Measurements from ENCODE around the gene ZBTB12. TPM values are rescaled to one million over a fixed set of nuclear protein-coding genes. Genes with fewer than 3 reads are reported as not detected.

ZBTB12 gene
- total and polyA plus RNA-seq, 2 of the 8 experiments (the other 6 are each of a cell fraction or from before 2014, with no cell fraction given) = 20.7 to 40.8 TPM

GRCh38 chr6:31876357-31876756 is 25.5 kb downstream of the ZBTB12 start:
- Histone ChIP-seq H2BK15ac (ENCODE audit: low read length) (no peak overlapping the region), H3K18ac (ENCODE audit: extremely low read depth, low read length) (no peak overlapping the region), H2AFZ (ENCODE audit: low read length) (no peak overlapping the region), H4K91ac (replicated peaks; ENCODE audit: insufficient read length, low read length) (no peak overlapping the region), H3K23me2 (ENCODE audit: low read depth, low read length) (no peaks in the 10 kb centered on the region; the same call in 1 of the 2 replicates), H3K14ac (ENCODE audit: insufficient read length) (no peak overlapping the region), H3K4me3 (ENCODE audit: extremely low read depth in 1 of 4, insufficient read depth in 2 of 4, low read depth in 3 of 4, low read length in 4 of 4) (no peak overlapping the region), H3K23ac (ENCODE audit: insufficient read length) (no peak overlapping the region), H4K20me1 (replicated peaks in 1 of 2; ENCODE audit: control insufficient read depth in 1 of 2, insufficient read depth in 2 of 2, low read length in 2 of 2) (peaks cover 1 to 9% of the 10 kb centered on the region in 2 experiments), H3K4me1 (replicated peaks in 1 of 4; ENCODE audit: control insufficient read depth in 3 of 4, insufficient read depth in 4 of 4, low read length in 3 of 4) (peaks cover 0 to 13% (median under 1%) of the 10 kb centered on the region in 4 experiments; a peak in 2 of 7 replicates), H3K9me3 (ENCODE audit: insufficient read depth in 2 of 2, low read depth in 1 of 2, low read length in 1 of 2) (no peaks in the 10 kb centered on the region), H3K27me3 (replicated peaks in 1 of 4; ENCODE audit: control insufficient read depth in 3 of 4, extremely low read depth in 1 of 4, insufficient read depth in 3 of 4, low read length in 3 of 4) (no peaks in the 10 kb centered on the region), H3K36me3 (ENCODE audit: control insufficient read depth in 2 of 4, insufficient read depth in 4 of 4, low read length in 3 of 4) (peaks cover 9 to 18% (median 18%) of the 10 kb centered on the region in 4 experiments; a peak in 6 of 8 replicates), H3K79me1 (ENCODE audit: low read depth, low read length) (no peaks in the 10 kb centered on the region; the same call in 1 of the 2 replicates), H3K79me2 (ENCODE audit: control insufficient read depth in 1 of 2, insufficient read depth in 2 of 2, low read length in 2 of 2) (no peaks in the 10 kb centered on the region), H2BK120ac (replicated peaks; ENCODE audit: low read depth, low read length) (no peak overlapping the region), H2BK12ac (ENCODE audit: low read depth, low read length) (no peak overlapping the region), H2BK20ac (ENCODE audit: low read length) (no peak overlapping the region), H3K9ac (replicated peaks in 1 of 4; ENCODE audit: extremely low read depth in 1 of 4, low read depth in 3 of 4, low read length in 3 of 4) (no peak overlapping the region), H3K56ac (replicated peaks; ENCODE audit: insufficient read length, low read depth, low read length) (no peak overlapping the region), H3K4me2 (ENCODE audit: insufficient read depth in 1 of 2, low read depth in 2 of 2, low read length in 2 of 2) (no peak overlapping the region), H4K8ac (ENCODE audit: extremely low read depth, insufficient read depth, low read length) (no peak overlapping the region), H4K5ac (ENCODE audit: insufficient read length, low read depth, low read length) (no peak overlapping the region), H2BK5ac (ENCODE audit: low read depth, low read length) (no peak overlapping the region), H2AK5ac (ENCODE audit: low read depth, low read length) (no peak overlapping the region), H3K4ac (replicated peaks; ENCODE audit: insufficient read length, low read depth, low read length) (no peak overlapping the region), H3K27ac (ENCODE audit: low read depth, low read length) (no peak overlapping the region)
- FAIRE-seq (no peak), DNase-seq (ENCODE audit: low read depth in 1 of 2, low spot score in 2 of 2) (no peak)
- 91% methylated on average over 7 of the region's 7 CpGs; no CpG with 5 or more reads in 1 of the 2 experiments for WGBS, 2 experiments (ENCODE audit: extremely low coverage in 1 of 2, insufficient coverage in 1 of 2, insufficient read length in 1 of 2, insufficient replicate concordance in 2 of 2, low coverage in 1 of 2, low lambda C conversion rate in 2 of 2, missing lambda C conversion rate in 1 of 2)
- ChIA-PET CTCF (ENCODE audit: partially characterized antibody) (interaction anchor here (0.6 to 8.1 kb wide), 9 partner anchors 8 to 212 kb away, joined by 3 to 59 read pairs (median 3); no protein-coding TSS in a partner anchor), POLR2A (ENCODE audit: partially characterized antibody) (interaction anchor here (1.4 to 5.6 kb wide), 6 partner anchors 12 to 49 kb away, joined by 4 to 47 read pairs (median 6); partner anchors contain the start of genes HSPA1B and NEU1)
- TF ChIP-seq NRF1 (IDR thresholded peaks at IDR 0.05; ENCODE audit: low read depth, low read length) = no peak
- no peak for TF ChIP-seq USF2 (IDR thresholded peaks at IDR 0.05; ENCODE audit: low read length)
- TF ChIP-seq POU5F1 (IDR thresholded peaks at IDR 0.05; ENCODE audit: low read depth, low read length) = no peak
